Measurements from ENCODE around the gene LRRC23.
"Not testable (repeated sequence)": the region's sequence is repeated elsewhere in the genome, so short reads cannot be mapped to it uniquely, and the experiment has no call there.

The LRRC23 gene, protein sequence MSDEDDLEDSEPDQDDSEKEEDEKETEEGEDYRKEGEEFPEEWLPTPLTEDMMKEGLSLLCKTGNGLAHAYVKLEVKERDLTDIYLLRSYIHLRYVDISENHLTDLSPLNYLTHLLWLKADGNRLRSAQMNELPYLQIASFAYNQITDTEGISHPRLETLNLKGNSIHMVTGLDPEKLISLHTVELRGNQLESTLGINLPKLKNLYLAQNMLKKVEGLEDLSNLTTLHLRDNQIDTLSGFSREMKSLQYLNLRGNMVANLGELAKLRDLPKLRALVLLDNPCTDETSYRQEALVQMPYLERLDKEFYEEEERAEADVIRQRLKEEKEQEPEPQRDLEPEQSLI

DNA sequence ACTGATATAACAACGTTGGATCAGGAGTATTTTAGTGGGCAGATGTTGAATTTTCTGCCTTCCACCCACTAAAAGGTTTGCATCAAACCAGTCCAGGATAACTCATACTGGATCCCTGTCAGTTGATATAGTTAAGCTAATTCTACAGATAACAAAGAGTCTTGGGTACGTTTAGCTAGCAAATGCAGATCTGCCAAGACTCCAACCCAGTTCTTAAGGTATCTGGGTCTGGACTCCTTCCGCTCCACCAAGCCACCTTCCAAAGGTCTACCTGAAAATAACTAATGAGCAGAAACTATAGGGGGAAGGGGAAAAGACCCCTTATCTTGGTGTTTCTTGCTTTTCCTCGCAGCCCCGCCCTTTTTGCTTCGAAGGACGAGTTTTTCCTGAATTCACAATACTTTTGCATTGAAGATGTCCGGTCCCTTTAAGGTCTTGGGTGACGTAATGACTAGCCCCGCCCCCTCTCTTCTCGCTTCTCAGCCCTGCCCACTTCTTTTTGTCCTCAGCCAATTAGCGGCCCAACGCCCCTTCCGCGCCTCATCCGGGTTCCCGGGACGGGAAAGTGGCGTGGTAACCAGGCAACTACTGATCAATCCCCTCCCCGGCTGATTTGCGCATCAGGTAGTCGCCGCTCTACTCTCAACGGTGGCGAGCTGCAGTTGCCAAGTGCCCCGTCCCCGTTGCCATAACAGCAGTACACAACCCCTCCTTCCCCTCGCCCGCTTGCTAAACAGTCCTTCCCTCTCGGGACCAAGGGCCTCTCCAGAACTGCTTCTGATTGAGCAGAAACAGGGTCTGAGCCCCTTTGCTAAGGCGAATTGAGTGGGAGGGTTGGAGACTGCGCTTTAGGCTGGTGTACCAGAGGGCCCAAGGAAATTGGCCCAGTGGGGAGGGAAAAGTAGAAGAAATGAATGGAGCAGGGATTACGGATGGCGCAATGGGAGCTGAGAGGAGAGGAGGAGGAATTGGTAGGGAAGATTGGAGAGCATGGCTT is at the start of gene LRRC23:
TSS of gene LRRC23 (plus strand) at position 543 of the 997 bp plus-strand sequence. CDS start 812 bp downstream, outside the sequence.
- peak; percentile 74 for FAIRE-seq
- TF ChIP-seq POLR2A (IDR thresholded peaks at IDR 0.05; ENCODE audit: low read depth, low read length): peak; percentile 58
- peak; percentile 63 for DNase-seq (ENCODE audit: insufficient read length, low spot score)

DNA sequence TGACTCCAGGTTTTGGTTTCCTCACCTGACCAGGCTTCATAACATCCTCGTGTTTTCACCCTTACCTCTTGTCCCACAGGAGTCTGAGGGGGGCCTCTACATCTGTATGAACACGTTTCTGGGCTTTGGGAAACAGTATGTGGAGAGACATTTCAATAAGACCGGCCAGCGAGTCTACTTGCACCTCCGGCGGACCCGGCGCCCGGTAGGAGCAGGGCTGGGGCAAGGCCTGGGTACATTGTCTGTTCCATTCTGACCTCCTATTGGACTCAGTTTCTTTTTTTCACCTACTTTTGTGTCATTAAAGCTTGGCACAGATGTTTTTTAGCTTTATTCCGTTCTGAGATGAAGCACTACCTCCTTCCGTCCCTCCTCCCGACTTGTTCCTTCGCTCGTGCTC is 49.3 kb upstream of the LRRC23 start:
- FAIRE-seq (no peak), DNase-seq (ENCODE audit: insufficient read length, low spot score) (no peak)
- no peak for TF ChIP-seq POLR2A (IDR thresholded peaks at IDR 0.05; ENCODE audit: low read depth, low read length)

DNA sequence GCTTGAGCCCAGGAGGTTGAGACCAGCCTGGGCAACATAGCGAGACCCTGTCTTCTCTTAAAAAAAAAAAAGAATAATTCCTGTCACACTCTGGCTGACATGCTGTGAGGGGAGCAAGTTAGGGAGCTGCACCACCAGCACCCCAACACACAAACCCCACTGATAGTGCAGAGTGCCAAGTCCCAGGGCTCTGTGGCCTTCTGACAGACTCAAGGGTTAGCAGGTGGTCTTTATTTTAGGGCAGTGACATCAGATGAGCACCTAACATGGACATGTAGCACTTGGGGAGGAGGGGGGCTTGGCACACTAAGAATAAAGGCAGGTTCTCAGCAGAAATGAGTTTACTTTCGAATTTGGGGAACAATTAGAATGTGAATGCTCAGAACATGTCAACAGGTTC is 45.8 kb upstream of the LRRC23 start:
- no peak for FAIRE-seq
- no peak for DNase-seq (ENCODE audit: insufficient read length, low spot score)
- TF ChIP-seq POLR2A (IDR thresholded peaks at IDR 0.05; ENCODE audit: low read depth, low read length): no peak

DNA sequence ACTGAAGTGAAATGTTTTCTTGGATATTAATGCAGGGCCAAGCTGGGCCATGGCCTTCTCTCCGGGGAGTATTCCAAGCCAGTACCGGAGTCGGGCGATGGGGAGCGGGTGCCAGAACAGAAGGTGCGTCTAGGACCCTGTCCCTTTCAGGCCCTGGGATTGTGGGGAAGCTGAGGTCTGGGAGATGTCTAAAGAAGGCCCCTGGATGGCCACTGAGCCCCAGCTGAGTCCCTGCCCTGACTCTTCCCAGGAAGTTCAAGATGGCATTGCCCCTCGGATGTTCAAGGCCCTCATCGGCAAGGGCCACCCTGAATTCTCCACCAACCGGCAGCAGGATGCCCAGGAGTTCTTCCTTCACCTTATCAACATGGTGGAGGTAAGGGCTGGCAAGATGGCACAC is 44.5 kb upstream of the LRRC23 start:
- DNase-seq (ENCODE audit: insufficient read length, low spot score) (no peak), FAIRE-seq (no peak)
- TF ChIP-seq POLR2A (IDR thresholded peaks at IDR 0.05; ENCODE audit: low read depth, low read length): no peak

DNA sequence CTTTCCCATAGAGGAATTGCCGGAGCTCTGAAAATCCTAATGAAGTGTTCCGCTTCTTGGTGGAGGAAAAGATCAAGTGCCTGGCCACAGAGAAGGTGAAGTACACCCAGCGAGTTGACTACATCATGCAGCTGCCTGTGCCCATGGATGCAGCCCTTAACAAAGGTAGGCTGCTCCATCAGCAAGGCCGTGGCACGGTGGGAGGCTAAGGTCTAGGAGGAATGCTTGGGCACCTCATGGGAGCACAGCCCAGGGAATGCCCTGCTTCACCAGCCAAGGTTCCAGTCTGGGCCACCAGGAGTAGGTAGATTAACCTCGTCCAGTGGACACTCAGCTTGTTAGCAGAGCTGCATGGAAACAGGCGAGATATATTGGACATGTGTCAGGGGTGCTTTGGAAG is 43.7 kb upstream of the LRRC23 start:
- DNase-seq (ENCODE audit: insufficient read length, low spot score) (no peak), FAIRE-seq (no peak)
- TF ChIP-seq POLR2A (IDR thresholded peaks at IDR 0.05; ENCODE audit: low read depth, low read length): no peak

DNA sequence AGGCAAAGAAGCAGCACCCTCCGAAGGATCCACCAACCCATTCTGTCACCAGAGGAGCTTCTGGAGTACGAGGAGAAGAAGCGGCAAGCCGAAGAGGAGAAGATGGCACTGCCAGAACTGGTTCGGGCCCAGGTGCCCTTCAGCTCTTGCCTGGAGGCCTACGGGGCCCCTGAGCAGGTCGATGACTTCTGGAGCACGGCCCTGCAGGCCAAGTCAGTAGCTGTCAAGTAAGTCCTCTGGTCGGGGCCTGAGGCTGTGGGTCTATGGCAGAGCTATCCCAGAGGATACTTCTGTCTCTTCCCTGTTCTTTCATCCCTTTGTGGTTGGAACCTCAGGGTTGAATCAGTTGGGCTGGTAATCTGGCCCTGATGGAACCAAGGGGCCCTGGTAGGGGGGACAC is 43.2 kb upstream of the LRRC23 start:
- DNase-seq (ENCODE audit: insufficient read length, low spot score): no peak
- TF ChIP-seq POLR2A (IDR thresholded peaks at IDR 0.05; ENCODE audit: low read depth, low read length): no peak
- no peak for FAIRE-seq

DNA sequence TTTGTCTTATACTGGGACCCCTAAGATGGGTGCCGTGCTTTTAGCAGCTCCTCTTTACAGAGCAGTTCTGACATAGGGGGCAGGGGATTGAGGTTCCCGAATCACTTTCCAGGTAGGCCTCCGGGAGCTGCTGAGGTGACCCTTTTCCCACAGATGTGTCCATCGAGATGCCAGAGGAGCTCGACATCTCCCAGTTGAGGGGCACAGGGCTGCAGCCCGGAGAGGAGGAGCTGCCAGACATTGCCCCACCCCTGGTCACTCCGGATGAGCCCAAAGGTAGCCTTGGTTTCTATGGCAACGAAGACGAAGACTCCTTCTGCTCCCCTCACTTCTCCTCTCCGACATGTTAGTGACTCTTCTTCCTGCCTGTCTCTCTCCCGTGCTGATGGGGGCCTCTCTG is 41.6 kb upstream of the LRRC23 start:
- no peak for DNase-seq (ENCODE audit: insufficient read length, low spot score)
- no peak for TF ChIP-seq POLR2A (IDR thresholded peaks at IDR 0.05; ENCODE audit: low read depth, low read length)
- no peak for FAIRE-seq

DNA sequence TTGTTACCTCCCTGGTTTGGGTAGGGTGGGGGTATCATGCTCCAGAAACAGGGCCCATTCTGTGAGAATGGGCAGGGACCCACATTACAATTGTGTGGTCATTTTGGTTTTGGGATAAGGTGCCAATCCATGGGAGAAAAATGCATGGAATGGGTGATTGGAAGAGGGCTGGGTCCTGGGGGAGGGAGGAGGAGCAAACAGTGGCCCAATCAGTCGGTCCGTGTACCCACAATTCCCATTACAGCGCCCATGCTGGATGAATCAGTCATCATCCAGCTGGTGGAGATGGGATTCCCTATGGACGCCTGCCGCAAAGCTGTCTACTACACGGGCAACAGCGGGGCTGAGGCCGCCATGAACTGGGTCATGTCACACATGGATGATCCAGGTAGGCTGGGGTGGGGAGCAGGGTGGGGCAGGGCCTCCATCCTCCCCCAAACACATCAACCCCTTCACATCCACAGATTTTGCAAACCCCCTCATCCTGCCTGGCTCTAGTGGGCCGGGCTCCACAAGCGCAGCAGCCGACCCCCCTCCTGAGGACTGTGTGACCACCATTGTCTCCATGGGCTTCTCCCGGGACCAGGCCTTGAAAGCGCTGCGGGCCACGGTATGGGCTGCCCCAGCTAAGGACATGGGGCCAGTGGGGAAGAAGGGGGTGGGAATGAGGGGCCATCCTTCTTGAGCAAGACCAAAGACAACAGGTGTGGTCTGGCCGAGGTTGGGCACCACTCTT is 40.9 kb upstream of the LRRC23 start:
- no peak for TF ChIP-seq POLR2A (IDR thresholded peaks at IDR 0.05; ENCODE audit: low read depth, low read length)
- FAIRE-seq: no peak
- DNase-seq (ENCODE audit: insufficient read length, low spot score): no peak

DNA sequence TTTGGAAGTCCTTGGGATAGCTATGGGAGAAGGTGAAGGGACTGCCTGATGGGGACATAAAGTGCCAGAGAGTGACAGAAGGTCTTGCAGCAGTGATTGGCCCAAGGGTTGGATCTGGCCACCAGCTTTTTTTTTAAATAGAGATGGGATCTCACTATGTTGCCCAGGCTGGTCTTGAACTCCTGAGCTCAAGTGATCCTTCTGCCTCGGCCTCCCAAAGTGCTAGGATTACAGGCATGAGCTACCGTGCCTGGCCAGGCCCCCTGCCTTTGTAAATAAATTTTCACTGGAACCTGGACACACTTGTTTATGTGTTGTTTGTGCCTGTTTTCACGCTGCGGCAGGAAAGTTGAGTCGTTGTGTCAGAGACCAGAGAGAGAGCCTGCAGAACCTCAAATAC is 39.3 kb upstream of the LRRC23 start:
- DNase-seq (ENCODE audit: insufficient read length, low spot score); FAIRE-seq: not testable (repeated sequence)

DNA sequence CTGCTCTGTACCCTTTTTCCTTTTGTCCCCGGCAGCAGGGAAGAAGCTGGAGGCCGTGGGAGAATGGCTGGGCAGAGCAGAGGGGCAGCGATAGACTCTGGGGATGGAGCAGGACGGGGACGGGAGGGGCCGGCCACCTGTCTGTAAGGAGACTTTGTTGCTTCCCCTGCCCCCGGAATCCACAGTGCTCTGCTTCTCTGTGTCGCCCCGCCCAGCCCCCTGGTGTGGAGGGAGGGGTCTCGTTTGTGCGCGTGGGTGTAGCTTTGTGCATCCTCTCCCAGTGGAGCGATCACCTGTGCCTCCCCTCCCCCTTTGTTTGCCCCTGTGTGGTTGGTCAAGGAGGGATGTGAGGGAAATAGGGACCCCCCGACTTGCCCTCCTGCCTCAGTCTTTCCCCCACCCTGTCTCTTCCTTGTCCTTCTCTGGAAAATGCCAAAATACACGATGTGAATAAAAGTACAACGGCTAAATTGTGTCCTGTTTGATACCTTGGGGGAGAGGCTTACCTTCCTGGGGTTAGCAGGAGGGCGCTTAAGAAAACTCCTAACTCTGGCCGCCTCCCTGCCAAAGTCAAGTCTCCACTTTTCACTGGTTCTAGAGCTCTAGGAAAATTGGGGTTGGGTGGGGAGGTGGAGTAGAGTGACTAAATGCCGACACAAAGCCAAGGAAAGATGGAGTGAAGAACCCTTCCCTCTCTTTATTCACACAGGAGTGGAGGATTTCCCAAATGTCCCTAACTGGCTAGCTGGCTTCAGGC is 38.3 kb upstream of the LRRC23 start:
- FAIRE-seq (no peak), DNase-seq (ENCODE audit: insufficient read length, low spot score) (no peak)
- TF ChIP-seq POLR2A (IDR thresholded peaks at IDR 0.05; ENCODE audit: low read depth, low read length): no peak

DNA sequence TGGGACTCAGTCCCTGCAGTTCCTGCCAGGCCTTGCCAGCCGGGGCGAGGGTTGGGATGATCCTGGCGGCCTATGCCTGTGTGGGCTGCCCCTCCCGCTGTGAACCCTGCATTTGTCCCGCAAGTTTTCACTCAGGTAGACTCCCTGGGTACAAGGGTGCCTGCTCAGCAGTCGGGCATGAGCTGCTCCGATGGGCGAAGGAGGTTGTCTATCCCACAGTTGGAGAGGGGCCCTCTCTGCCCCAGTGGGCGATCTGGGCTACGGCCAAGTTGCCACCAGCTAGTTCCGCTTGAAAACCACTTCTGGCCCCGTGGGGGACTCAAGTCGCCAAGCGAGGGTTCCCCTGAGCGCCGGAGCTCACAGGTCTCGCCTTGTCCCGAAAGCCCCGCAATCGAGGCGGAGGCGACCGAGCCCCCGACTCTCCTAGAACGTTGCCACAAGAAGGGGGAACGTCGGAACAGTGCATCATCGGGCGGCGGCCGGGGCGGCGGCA is 37.7 kb upstream of the LRRC23 start:
- no peak for FAIRE-seq
- no peak for TF ChIP-seq POLR2A (IDR thresholded peaks at IDR 0.05; ENCODE audit: low read depth, low read length)
- no peak for DNase-seq (ENCODE audit: insufficient read length, low spot score)

DNA sequence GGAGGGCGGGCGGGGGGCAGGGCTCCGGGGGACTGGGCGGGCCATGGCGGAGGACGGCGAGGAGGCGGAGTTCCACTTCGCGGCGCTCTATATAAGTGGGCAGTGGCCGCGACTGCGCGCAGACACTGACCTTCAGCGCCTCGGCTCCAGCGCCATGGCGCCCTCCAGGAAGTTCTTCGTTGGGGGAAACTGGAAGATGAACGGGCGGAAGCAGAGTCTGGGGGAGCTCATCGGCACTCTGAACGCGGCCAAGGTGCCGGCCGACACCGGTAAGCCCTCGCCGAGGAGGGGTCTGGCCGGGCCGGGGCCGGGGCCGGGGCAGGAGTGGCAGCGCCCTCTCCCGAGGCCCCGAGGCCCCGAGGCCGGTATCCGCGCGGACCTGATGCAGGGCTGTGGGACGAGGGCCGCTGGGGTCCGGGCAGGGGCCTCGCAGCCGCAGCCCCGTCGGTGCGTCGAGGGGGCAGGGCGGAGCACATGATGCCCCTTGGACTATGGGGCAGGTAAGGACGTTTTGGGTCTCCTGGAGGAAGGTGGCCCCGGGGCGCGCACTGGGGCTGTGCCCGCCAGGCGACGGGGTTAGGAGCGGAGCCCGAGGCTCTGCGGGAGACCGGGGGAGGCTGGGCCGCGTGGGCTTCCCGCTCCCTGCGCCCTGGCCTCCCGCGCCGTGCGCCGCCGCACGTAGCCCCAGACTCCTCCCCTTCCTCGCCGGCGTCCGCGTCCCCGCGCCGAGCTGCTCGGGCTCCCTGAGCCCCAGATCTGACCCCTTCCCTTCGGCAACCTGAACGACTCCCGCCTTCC is 37.0 kb upstream of the LRRC23 start, which contains the start of gene TPI1:
TSS of gene TPI1 (plus strand) at position 119 of the 798 bp plus-strand sequence. CDS start at position 155, 36 bp downstream.
- peak; percentile 98 for TF ChIP-seq POLR2A (IDR thresholded peaks at IDR 0.05; ENCODE audit: low read depth, low read length)
- no peak for FAIRE-seq

More for the DNA sequence above, 37.0 kb upstream of the LRRC23 start, which contains the start of gene TPI1:
- DNase-seq (ENCODE audit: insufficient read length, low spot score): peak; percentile 69

Data from H54 (cell line).